Measurements from ENCODE around the gene RALGPS1. TPM values are rescaled to one million over a fixed set of nuclear protein-coding genes. Genes with fewer than 3 reads are reported as not detected.

The RALGPS1 gene
- total RNA-seq, 1 experiment from 2014 or later = 18.6 TPM

GRCh38 chr9:127008076-127008475 is 93.5 kb downstream of the RALGPS1 start:
- Histone ChIP-seq H2AK5ac (ENCODE audit: insufficient read length, low read length) (no peak overlapping the region), H3K23me2 (ENCODE audit: insufficient read length, low read depth, low read length, poor library complexity, severe bottlenecking) (no peaks in the 10 kb centered on the region), H3K79me2 (ENCODE audit: insufficient read depth, low read length) (no peaks in the 10 kb centered on the region), H3K14ac (ENCODE audit: insufficient read depth, low read length) (no peak overlapping the region), H4K20me1 (ENCODE audit: control insufficient read depth, insufficient read depth, insufficient read length) (no peaks in the 10 kb centered on the region), H2BK15ac (ENCODE audit: low read depth, low read length) (no peak overlapping the region), H4K8ac (replicated peaks; ENCODE audit: insufficient read length, low read depth, low read length) (no peak overlapping the region), H3K9ac (ENCODE audit: extremely low read depth, insufficient read length, low read length) (no peak overlapping the region), H2AFZ (ENCODE audit: low read length) (no peak overlapping the region), H3K79me1 (ENCODE audit: insufficient read depth, low read depth, low read length, poor library complexity, severe bottlenecking) (no peaks in the 10 kb centered on the region), H2BK12ac (ENCODE audit: insufficient read length, low read depth, low read length) (no peak overlapping the region), H3K56ac (ENCODE audit: insufficient read length, low read depth, low read length) (no peak overlapping the region), H2BK20ac (ENCODE audit: low read depth, low read length, poor library complexity, severe bottlenecking) (no peak overlapping the region), H2BK120ac (ENCODE audit: low read depth, low read length, poor library complexity, severe bottlenecking) (no peak overlapping the region), H3K4me1 (ENCODE audit: insufficient read depth, low read length) (no peaks in the 10 kb centered on the region), H3K23ac (ENCODE audit: insufficient read length, low read depth, low read length) (no peak overlapping the region), H3K4ac (ENCODE audit: low read depth, low read length) (no peak overlapping the region), H3K4me2 (ENCODE audit: insufficient read depth, insufficient read length, low read length) (no peak overlapping the region), H3K27me3 (ENCODE audit: insufficient read depth, low read length) (no peaks in the 10 kb centered on the region), H4K91ac (ENCODE audit: insufficient read length, low read depth, low read length) (no peak overlapping the region), H2BK5ac (ENCODE audit: insufficient read length, low read length) (no peak overlapping the region), H4K5ac (ENCODE audit: insufficient read length, low read depth, low read length) (no peak overlapping the region), H3T11ph (ENCODE audit: low read length) (no peak overlapping the region), H3K9me3 (ENCODE audit: control insufficient read depth, low read depth, low read length) (no peaks in the 10 kb centered on the region), H3K18ac (ENCODE audit: insufficient read length, low read depth, low read length) (no peak overlapping the region), H3K27ac (ENCODE audit: insufficient read length, low read depth, low read length) (no peak overlapping the region)
- no peak for DNase-seq
- TF ChIP-seq CTCF (conservative IDR thresholded peaks at IDR 0.05) = no peak
- WGBS (ENCODE audit: extremely low coverage, insufficient read length, low lambda C conversion rate) = no CpG with 5 or more reads among the region's 1 CpG
- H3K27ac Mint-ChIP-seq = no peak overlapping the region
- H3K4me3 Mint-ChIP-seq = no peak overlapping the region
- H3K4me1 Mint-ChIP-seq = no peaks in the 10 kb centered on the region; a peak in 1 of 4 replicates
- H3K9me3 Mint-ChIP-seq = no peaks in the 10 kb centered on the region
- H3K36me3 Mint-ChIP-seq (ENCODE audit: insufficient read depth in 1 of 3, low read depth in 3 of 3) = no peaks in the 10 kb centered on the region
- no peaks in the 10 kb centered on the region; the same call in 1 of the 2 replicates for H3K27me3 Mint-ChIP-seq (ENCODE audit: low read depth)

Measured in H9 (cell line).